Testis (tissue), 2 donors: Measurements from ENCODE around the gene AUTS2.

ENCODE experiments used
- CTCF ChIP-seq, 3 experiments: fragments of 450-650 bp in 2 of 3; fragments of 200-600 bp in 1 of 3; sonication (generic) in 1 of 3; IDR thresholded peaks; one replicate each; pipeline ENCODE4 v1.5.1; 2016 to 2019; ENCODE audit warnings: antibody characterized with exemption in 3 of 3, mild to moderate bottlenecking in 2 of 3, moderate library complexity in 1 of 3
- POLR2A ChIP-seq: fragments of 450-650 bp; IDR thresholded peaks from one replicate; pipeline ENCODE4 v1.6.1; 2017; ENCODE audit warnings: antibody characterized with exemption, mild to moderate bottlenecking, moderate library complexity

- TF ChIP-seq POLR2A (no peak), CTCF (IDR thresholded peaks at IDR 0.05) (no peak)
Observed at GRCh38 chr7:70239918-70240317, 641.6 kb downstream of the AUTS2 start.
